ENCODE results near the gene GRN.

DNA sequence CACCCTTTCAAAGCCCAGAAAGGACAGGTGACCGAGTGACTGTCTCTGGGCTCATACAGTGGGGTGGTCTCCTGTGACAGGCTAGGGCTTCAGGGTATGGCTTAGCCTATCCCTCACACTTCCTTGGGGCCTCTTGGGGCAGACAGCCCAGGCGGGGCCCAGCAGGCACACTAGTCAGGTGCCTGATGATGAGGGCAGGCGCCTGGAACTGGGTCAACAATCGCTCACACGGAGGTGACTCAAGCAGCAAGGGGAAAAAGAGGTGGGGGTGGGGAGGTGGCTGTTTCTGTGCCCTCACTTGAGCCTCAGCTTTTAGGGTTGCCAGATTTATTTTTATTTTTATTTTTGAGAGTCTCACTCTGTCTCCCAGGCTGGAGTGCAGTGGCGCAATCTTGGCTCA is 6.4 kb upstream of the GRN start:
- no peak for TF ChIP-seq FOXO1 (CRISPR knock-in tag; IDR thresholded peaks at IDR 0.05)
- TF ChIP-seq ZNF790 (CRISPR knock-in tag; IDR thresholded peaks at IDR 0.05; ENCODE audit: borderline replicate concordance): no peak
- no peak for TF ChIP-seq HOXA9 (CRISPR knock-in tag; IDR thresholded peaks at IDR 0.05; ENCODE audit: borderline replicate concordance)
- no peak for TF ChIP-seq HDAC6 (IDR thresholded peaks at IDR 0.05; ENCODE audit: low read depth, low read length)
- TF ChIP-seq ZNF274 (CRISPR knock-in tag; IDR thresholded peaks at IDR 0.05): no peak
